Nephron (organoid): Measurements from ENCODE around the gene APBB2.

Experiments used
- H3K27ac Mint-ChIP-seq, 3 experiments: 2 replicates each; pipeline ENCODE4 v1.8.0; 2020; ENCODE audit warnings: mixed read lengths in 3 of 3, mild to moderate bottlenecking in 2 of 3, moderate library complexity in 1 of 3
- H3K27me3 Mint-ChIP-seq: 2 replicates; pipeline ENCODE4 v1.8.0; 2021; ENCODE audit warnings: low read depth, mild to moderate bottlenecking, moderate library complexity, mixed read lengths
- H3K36me3 Mint-ChIP-seq: 2 replicates; pipeline ENCODE4 v1.8.0; 2020; ENCODE audit warnings: low read depth, mixed read lengths
- H3K4me1 Mint-ChIP-seq: 2 replicates; pipeline ENCODE4 v1.8.0; 2020; ENCODE audit warnings: mixed read lengths
- H3K4me3 Mint-ChIP-seq, 3 experiments: 2 replicates each; pipeline ENCODE4 v1.8.0; 2020; ENCODE audit warnings: mild to moderate bottlenecking in 3 of 3, mixed read lengths in 3 of 3, moderate library complexity in 2 of 3
- H3K9me3 Mint-ChIP-seq: 2 replicates; pipeline ENCODE4 v1.8.0; 2020; ENCODE audit warnings: mixed read lengths
- CTCF ChIP-seq, 3 experiments: fragments of 200-600 bp; sonication (generic); IDR thresholded peaks; one replicate each; pipeline ENCODE4 v1.5.0; 2021; ENCODE audit warnings: antibody characterized with exemption in 3 of 3; ENCODE audit not compliant: unreplicated experiment in 3 of 3

Gene APBB2

GRCh38 chr4:41179498-41180195, 34.7 kb downstream of the APBB2 start:
- Mint-ChIP-seq H3K27ac (peak overlapping the region; percentile 71 to 95 (median 81)), H3K4me3 (peak overlapping the region in 2 of 3 experiments; percentile 1 to 53), H3K36me3 (peaks cover 8% of the 10 kb centered on the region), H3K4me1 (peaks cover 51% of the 10 kb centered on the region), H3K27me3 (no peaks in the 10 kb centered on the region), H3K9me3 (peaks cover 8% of the 10 kb centered on the region)
- TF ChIP-seq CTCF (IDR thresholded peaks at IDR 0.05; ENCODE audit: unreplicated experiment in 3 of 3) = no peak

GRCh38 chr4:41178372-41179370, 35.7 kb downstream of the APBB2 start:
- peaks cover 51% of the 10 kb centered on the region for H3K4me1 Mint-ChIP-seq
- H3K9me3 Mint-ChIP-seq = peaks cover 8% of the 10 kb centered on the region
- H3K27ac Mint-ChIP-seq = peak overlapping the region; percentile 71 to 95 (median 81)
- H3K27me3 Mint-ChIP-seq = no peaks in the 10 kb centered on the region
- H3K4me3 Mint-ChIP-seq = peak overlapping the region in 1 of 3 experiments; percentile 28
- no peak for TF ChIP-seq CTCF (IDR thresholded peaks at IDR 0.05; ENCODE audit: unreplicated experiment in 3 of 3)
- H3K36me3 Mint-ChIP-seq = peaks cover 3% of the 10 kb centered on the region

DNA sequence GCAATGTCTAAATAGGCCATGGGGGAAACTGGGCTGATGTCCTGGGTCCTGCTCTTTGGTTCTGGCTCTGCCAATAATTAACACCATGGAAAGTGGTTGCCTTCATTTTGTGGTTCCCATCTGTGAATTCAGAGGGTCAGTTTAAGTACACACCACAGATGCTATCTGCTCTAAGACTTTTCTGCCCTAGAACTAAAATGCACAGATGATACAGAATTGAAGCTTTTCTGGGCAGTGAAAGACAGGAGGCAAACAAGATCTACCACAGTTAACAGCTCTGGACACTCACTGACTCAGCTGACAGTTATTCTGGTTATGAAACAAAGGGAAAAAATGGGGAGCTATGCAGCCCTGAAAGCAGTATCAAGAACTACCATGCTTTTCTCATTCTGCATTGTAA, 37.3 kb downstream of the APBB2 start:
- peak overlapping the region; percentile 86 to 95 (median 93) for H3K27ac Mint-ChIP-seq
- peaks cover 1% of the 10 kb centered on the region for H3K36me3 Mint-ChIP-seq
- no peak for TF ChIP-seq CTCF (IDR thresholded peaks at IDR 0.05; ENCODE audit: unreplicated experiment in 3 of 3)
- H3K4me1 Mint-ChIP-seq = peaks cover 46% of the 10 kb centered on the region
- H3K9me3 Mint-ChIP-seq = no peaks in the 10 kb centered on the region
- no peak overlapping the region for H3K4me3 Mint-ChIP-seq
- no peaks in the 10 kb centered on the region for H3K27me3 Mint-ChIP-seq

DNA sequence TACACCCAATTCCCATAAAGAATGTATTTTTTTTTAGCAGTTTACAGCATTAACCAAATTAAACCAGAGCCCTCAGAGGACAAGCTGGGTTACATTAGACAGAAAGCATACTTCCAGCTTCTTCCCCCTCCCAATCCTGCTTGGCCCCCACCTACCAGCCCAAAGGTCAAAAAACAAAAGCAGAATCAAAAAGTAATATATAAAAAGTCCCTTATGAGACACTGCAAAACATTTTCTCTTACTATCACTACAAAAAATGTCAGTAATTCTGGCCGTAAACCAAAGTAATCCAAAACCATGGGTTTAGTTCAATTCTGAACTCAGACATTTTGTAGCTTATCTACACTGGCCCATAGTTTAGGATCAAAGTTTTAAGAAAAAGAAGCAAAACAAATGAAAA, 38.0 kb downstream of the APBB2 start:
- peak overlapping the region; percentile 93 to 96 (median 95) for H3K27ac Mint-ChIP-seq
- no peaks in the 10 kb centered on the region for H3K27me3 Mint-ChIP-seq
- peaks cover 45% of the 10 kb centered on the region for H3K4me1 Mint-ChIP-seq
- H3K36me3 Mint-ChIP-seq = no peaks in the 10 kb centered on the region
- no peak for TF ChIP-seq CTCF (IDR thresholded peaks at IDR 0.05; ENCODE audit: unreplicated experiment in 3 of 3)
- no peaks in the 10 kb centered on the region for H3K9me3 Mint-ChIP-seq
- peak overlapping the region; percentile 8 to 29 (median 10) for H3K4me3 Mint-ChIP-seq

DNA sequence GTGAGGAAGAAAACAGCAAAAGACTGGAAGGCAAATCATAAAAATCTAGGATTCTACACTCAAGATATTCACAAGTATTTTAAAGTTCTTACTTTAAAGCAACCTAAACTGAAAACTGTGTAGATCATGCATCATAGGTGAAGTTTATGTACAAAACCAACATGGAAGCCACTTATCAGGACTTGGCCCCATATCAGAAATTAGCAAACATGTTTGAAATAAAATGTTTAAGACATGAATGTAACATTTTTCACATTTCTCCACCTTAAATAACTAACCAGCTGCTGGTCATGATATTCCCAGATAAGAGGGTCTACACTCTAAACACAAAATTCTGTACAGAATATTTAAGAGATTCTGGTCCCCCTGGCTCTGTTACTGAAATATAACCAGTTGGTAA, 38.5 kb downstream of the APBB2 start:
- Mint-ChIP-seq H3K36me3 (no peaks in the 10 kb centered on the region), H3K27me3 (no peaks in the 10 kb centered on the region), H3K9me3 (no peaks in the 10 kb centered on the region), H3K27ac (peak overlapping the region; percentile 93 to 96 (median 95)), H3K4me1 (peaks cover 45% of the 10 kb centered on the region), H3K4me3 (peak overlapping the region; percentile 8 to 29 (median 10))
- no peak for TF ChIP-seq CTCF (IDR thresholded peaks at IDR 0.05; ENCODE audit: unreplicated experiment in 3 of 3)
